Astrocyte (in vitro differentiated cells and primary cell): Measurements from ENCODE around the gene MAP6.

Experiments used
- EZH2 ChIP-seq: IDR thresholded peaks from 2 replicates; pipeline ENCODE4 v1.6.1; 2012; ENCODE audit warnings: mild to moderate bottlenecking, low read length, inconsistent platforms; ENCODE audit not compliant: insufficient read depth
- TF ChIP-seq, protein P1 (sequence below): IDR thresholded peaks from 2 replicates; pipeline ENCODE4 v1.5.1; 2011; ENCODE audit warnings: low read depth, mild to moderate bottlenecking, inconsistent platforms, low read length, moderate library complexity; ENCODE audit not compliant: insufficient read depth

DNA sequence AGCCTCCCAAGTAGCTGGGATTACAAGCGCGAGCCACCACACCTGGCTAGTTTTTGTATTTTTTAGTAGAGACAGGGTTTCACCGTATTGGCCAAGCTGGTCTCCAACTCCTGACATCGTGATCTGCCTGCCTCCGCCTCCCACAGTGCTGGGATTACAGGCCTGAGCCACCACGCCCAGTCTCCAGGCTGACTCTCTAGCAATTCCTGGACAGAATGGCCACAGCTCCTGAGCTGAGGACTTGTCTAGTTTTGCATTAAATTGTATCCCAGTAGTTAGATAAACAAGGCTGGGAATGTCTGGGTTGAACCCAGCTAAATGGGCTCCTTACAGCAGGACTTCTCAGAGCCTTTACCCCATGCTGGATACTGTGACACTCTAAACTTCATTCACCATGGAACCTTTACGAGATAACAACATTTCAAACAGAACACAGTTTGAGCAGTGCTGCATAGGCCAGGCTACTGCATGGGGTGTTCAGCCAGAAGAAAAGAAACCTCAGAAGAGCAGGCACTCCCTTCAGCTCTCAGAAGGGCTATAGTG, 34.9 kb upstream of the MAP6 start:
- TF ChIP-seq, protein P1, sequence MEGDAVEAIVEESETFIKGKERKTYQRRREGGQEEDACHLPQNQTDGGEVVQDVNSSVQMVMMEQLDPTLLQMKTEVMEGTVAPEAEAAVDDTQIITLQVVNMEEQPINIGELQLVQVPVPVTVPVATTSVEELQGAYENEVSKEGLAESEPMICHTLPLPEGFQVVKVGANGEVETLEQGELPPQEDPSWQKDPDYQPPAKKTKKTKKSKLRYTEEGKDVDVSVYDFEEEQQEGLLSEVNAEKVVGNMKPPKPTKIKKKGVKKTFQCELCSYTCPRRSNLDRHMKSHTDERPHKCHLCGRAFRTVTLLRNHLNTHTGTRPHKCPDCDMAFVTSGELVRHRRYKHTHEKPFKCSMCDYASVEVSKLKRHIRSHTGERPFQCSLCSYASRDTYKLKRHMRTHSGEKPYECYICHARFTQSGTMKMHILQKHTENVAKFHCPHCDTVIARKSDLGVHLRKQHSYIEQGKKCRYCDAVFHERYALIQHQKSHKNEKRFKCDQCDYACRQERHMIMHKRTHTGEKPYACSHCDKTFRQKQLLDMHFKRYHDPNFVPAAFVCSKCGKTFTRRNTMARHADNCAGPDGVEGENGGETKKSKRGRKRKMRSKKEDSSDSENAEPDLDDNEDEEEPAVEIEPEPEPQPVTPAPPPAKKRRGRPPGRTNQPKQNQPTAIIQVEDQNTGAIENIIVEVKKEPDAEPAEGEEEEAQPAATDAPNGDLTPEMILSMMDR, result no peak
- no peak for TF ChIP-seq EZH2
